HG02885 (cell line): ENCODE results near the gene EPOP.
"Not testable (repeated sequence)": the region's sequence is repeated elsewhere in the genome, so short reads cannot be mapped to it uniquely, and the experiment has no call there.

Experiments
- ATAC-seq: cut with Tn5 transposase; IDR thresholded peaks from one replicate; pipeline ENCODE4 v1.9.1; 2021; ENCODE audit warnings: mild to moderate bottlenecking; ENCODE audit not compliant: unreplicated experiment, poor library complexity

Gene EPOP

GRCh38 chr17:38654411-38655398 is 20.1 kb downstream of the EPOP start:
- no peak for ATAC-seq

DNA sequence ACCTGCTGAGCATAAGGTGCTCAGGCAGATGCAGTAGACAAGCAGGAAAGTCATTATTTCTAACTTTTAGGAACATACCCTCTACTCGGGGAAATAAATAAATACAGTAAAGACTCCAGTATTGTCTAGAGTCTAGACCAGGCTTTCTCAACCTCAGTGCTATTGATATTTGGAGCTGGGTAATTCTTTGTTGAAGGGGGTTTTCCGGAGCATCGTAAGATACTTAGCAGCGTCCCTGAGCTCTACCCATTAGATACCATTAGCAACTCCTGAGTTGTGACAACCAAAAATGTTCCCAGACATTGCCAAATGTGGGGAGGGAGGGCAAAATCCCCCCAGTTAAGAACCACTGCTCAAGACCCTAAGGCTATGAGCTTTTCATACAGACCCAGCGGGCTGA is 21.1 kb downstream of the EPOP start:
- no peak for ATAC-seq

DNA sequence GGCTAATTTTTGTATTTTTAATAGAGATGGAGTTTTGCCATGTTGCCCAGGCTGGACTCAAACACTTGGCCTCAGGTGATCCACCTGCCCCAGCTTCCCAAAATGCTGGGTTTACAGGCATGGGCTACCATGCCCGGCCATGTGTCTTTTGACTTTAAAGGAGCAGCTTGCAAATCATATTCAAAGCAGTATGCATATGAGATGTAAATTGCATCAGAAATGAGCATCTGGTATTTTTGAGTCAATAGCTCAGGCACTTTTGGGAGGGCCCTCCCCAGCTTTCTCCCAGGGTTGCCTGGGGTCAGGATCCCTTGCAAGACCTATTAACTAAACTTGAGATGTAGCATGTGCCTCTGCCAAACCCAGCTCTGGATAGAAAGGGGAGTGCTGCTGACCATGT is 21.5 kb downstream of the EPOP start:
- no peak for ATAC-seq

GRCh38 chr17:38650653-38651173 is 24.0 kb downstream of the EPOP start:
- ATAC-seq: not testable (repeated sequence)

- ATAC-seq: no peak
These were observed 36.8 kb downstream of the EPOP start for GRCh38 chr17:38637951-38638350.

DNA sequence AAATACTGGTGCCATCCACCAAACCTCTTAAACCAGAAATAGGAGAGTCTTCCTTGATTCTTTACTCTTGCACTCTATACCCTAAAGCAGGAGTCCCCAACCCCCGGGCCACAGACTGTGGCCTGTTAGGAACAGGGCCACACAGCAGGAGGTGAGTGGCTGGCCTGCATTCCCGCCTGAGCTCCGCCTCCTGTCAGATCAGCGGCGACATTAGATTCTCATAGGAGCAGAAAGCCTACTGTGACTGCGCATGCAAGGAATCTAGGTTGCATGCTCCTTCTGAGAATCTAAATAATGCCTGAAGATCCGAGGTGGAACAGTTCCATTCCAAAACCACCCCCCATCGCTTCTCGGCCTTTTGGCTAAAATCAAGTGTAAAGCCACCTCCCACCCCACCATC is 38.7 kb downstream of the EPOP start:
- ATAC-seq: no peak

- no peak for ATAC-seq
These were observed 42.4 kb downstream of the EPOP start for GRCh38 chr17:38632334-38632733.

DNA sequence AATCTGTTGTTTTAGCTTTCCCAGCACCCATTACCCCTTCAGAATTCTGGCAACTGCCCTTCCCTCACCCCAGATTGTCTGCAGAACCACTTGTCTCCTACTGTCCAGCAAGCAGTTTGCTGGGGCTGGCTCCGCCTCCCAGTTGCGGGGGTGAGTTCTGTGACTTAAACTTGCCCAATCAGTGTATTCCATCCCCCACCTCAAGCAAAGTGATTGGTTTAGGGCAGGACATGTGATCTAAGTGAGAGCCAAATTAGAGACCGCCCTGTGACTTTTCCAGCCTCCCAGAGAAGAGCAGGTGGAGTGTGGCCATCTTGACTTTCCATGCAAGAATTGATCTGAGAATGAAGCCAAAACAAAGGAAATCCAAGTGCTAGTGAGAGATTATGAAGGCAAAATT is 46.3 kb downstream of the EPOP start:
- no peak for ATAC-seq

- ATAC-seq: no peak
These were observed 46.8 kb downstream of the EPOP start for GRCh38 chr17:38627957-38628356.

GRCh38 chr17:38626606-38627226 is 48.0 kb downstream of the EPOP start:
- not testable (repeated sequence) for ATAC-seq

DNA sequence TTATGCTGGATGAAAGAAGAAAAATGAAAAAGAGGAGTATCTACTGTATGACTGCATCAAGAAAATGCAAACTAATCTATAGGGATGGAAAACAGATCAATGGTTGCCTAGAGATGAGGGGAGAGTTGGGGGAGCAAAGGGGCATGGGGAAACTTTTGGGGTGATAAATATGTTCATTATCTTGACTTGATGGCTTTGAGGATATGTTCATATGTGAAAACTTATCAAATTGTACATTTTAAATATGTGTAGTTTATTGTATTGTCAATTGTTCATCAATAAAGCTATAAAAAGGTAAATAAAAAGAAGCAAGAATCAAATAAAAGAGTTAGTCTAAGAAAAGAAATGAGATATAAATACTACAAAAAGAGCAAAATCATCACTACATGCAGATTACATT is 49.3 kb downstream of the EPOP start:
- ATAC-seq: no peak

DNA sequence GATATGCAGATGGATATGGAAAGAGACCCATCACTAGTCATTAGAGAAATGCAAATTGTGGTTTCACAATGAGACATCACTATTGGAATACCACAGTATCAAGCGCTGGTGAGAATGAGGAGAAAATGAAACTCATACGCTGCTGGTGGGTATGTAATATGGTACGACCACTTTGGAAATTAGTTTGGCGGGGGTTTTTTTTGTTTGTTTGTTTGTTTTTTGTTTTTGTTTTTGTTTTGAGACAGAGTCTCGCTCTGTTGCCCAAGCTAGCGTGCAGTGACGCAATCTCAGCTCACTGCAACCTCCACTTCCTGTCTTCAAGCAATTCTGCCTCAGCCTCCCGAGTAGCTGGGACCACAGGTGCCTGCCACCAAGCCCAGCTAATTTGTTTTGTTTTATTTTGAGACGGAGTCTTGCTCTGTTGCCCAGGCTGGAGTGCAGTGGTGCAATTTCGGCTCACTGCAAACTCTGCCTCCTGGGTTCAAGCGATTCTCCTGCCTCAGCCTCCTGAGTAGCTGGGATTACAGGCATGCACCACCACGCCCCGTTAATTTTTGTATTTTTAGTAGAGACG is 49.9 kb downstream of the EPOP start:
- ATAC-seq: peak; percentile 44
